Measurements from ENCODE around the gene FOS. TPM values are rescaled to one million over a fixed set of nuclear protein-coding genes. Genes with fewer than 3 reads are reported as not detected.
A peak's percentile ranks its signal among the peaks of the same experiment; 100 is the strongest.
"Not testable (repeated sequence)": the region's sequence is repeated elsewhere in the genome, so short reads cannot be mapped to it uniquely, and the experiment has no call there.

The FOS gene
- total RNA-seq, 1 donor from 2014 or later, result 884 TPM

DNA sequence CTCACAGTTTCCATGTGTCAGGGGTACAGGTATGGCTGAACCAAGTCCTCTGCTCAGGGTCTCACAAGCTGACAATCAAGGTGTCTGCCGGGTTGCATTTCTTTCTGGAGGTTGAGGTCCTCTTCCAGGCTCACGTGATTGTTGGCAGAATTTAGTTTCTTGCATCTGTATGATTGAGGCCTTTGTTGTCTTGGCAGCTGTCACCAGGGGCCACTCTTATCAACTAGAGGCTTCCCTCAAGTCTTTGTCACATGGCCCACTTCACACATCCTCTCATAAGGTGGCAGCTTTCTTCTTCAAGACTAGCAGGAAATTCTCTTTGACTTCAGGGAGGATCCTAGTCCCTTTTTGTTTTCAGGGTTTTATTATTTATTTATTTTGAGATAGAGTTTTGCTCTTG is 46.0 kb upstream of the FOS start:
- intact Hi-C loops (cut with DNase I), result no loop called here
- TF ChIP-seq POLR2AphosphoS5 (IDR thresholded peaks at IDR 0.05; ENCODE audit: insufficient read depth in 1 of 2, low read depth in 1 of 2) (no peak), POLR2A (IDR thresholded peaks at IDR 0.05) (no peak)
- TF ChIP-seq, protein P1, sequence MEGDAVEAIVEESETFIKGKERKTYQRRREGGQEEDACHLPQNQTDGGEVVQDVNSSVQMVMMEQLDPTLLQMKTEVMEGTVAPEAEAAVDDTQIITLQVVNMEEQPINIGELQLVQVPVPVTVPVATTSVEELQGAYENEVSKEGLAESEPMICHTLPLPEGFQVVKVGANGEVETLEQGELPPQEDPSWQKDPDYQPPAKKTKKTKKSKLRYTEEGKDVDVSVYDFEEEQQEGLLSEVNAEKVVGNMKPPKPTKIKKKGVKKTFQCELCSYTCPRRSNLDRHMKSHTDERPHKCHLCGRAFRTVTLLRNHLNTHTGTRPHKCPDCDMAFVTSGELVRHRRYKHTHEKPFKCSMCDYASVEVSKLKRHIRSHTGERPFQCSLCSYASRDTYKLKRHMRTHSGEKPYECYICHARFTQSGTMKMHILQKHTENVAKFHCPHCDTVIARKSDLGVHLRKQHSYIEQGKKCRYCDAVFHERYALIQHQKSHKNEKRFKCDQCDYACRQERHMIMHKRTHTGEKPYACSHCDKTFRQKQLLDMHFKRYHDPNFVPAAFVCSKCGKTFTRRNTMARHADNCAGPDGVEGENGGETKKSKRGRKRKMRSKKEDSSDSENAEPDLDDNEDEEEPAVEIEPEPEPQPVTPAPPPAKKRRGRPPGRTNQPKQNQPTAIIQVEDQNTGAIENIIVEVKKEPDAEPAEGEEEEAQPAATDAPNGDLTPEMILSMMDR (IDR thresholded peaks at IDR 0.05), result no peak
- H3K27me3 ChIP-seq, result no peaks in the 10 kb centered on the region
- no peaks in the 10 kb centered on the region for H3K9me3 ChIP-seq
- no peak for DNase-seq (ENCODE audit: extremely low spot score in 2 of 2)
- H3K36me3 ChIP-seq, result no peaks in the 10 kb centered on the region
- no peak overlapping the region for H3K27ac ChIP-seq
- no peak overlapping the region for H3K4me3 ChIP-seq
- peaks cover 38% of the 10 kb centered on the region for H3K4me1 ChIP-seq

DNA sequence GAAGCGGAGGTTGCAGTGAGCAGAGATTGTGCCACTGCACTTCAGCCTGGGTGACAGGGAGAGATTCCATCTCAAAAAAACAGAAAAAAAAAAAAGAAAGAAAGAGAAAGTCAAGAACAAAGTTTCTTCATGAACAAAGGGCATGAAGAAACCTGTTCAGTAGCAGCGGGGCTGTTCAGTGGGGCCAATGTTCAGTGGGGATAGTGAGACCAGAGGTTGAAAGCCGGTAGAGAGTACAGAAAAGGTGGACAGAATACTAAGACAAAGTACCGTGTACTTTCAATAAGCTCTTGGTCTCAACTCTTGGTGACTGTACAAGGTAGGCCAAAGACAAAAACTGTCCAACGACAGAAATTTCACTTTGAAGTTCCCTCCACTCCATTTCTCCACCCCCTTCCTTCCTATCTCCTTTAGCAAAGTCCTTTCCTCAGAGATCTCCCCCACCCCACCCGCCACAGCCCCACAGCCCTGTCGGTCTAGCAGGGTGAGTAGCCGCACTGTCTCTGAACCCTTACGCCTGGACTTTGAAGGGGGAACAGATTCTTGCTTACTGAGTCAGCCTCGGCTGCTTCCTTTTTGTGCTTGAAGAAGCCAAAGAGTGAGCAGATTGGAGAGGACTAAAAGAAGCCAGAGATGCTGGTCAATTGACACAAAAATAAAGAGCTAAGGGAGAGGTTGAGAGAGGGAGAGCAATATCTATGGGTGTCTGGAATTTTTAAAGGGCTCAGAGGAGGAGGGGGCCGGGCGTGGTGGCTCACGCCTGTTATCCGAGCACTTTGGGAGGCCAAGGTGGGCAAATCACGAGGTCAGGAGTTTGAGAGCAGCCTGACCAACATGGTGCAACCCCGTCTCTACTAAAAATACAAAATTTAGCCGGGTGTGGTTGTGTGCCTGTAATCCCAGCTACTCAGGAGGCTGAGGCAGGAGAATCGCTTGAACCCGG is 44.2 kb upstream of the FOS start:
- TF ChIP-seq POLR2AphosphoS5 (IDR thresholded peaks at IDR 0.05; ENCODE audit: insufficient read depth in 1 of 2, low read depth in 1 of 2) (no peak), POLR2A (IDR thresholded peaks at IDR 0.05) (no peak)
- TF ChIP-seq, protein P1 (IDR thresholded peaks at IDR 0.05), result no peak
- DNase-seq (ENCODE audit: extremely low spot score in 2 of 2), result no peak
- intact Hi-C loops (cut with DNase I), result no loop called here
- H3K36me3 ChIP-seq, result no peaks in the 10 kb centered on the region
- peaks cover 38% of the 10 kb centered on the region for H3K4me1 ChIP-seq
- no peak overlapping the region for H3K4me3 ChIP-seq
- H3K27me3 ChIP-seq, result no peaks in the 10 kb centered on the region
- H3K9me3 ChIP-seq, result no peaks in the 10 kb centered on the region
- no peak overlapping the region for H3K27ac ChIP-seq

DNA sequence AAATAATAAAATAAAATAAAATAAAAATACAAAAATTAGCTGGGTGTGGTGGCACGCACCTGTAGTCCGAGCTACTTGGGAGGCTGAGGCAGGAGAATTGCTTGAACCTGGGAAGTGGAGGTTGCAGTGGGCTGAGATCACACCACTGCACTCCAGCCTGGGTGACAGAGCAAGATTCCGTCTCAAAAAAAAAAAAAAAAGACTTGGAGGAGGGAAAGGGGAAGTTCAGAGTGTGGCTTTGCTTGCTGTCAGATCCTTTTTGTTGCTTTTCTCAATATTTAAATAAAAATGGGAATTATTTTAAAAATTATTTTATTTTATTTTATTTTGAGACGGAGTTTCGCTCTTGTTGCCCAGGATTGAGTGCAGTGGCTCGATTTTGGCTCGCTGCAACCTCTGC is 43.4 kb upstream of the FOS start:
- H3K27ac ChIP-seq, result not testable (repeated sequence)

DNA sequence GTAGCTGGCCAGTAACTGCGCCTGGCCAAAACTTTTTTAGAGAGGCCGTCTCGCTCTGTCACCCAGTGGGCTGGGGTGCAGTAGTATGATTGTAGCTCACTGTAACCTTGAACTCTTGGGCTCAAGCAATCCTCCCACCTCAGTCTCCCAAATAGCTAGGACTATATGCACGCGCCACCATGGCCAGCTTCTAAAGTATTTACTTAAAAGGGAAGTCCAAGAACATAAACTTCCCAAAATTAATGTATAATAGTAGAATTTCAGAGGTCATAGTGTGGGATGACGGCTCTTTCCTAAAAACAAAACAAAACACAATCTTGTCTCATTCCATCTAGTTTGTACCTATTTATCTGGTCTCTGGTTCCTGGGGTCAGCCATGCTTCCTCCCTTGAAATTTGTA is 42.2 kb upstream of the FOS start:
- no peaks in the 10 kb centered on the region for H3K27me3 ChIP-seq
- H3K4me3 ChIP-seq, result no peak overlapping the region
- H3K36me3 ChIP-seq, result no peaks in the 10 kb centered on the region
- no peak for DNase-seq (ENCODE audit: extremely low spot score in 2 of 2)
- H3K4me1 ChIP-seq, result peaks cover 20% of the 10 kb centered on the region
- TF ChIP-seq POLR2AphosphoS5 (IDR thresholded peaks at IDR 0.05; ENCODE audit: insufficient read depth in 1 of 2, low read depth in 1 of 2) (no peak), POLR2A (IDR thresholded peaks at IDR 0.05) (no peak)
- TF ChIP-seq, protein P1 (IDR thresholded peaks at IDR 0.05), result no peak
- no peaks in the 10 kb centered on the region for H3K9me3 ChIP-seq
- intact Hi-C loops (cut with DNase I), result no loop called here
- H3K27ac ChIP-seq, result peak overlapping the region; percentile 33

More for the DNA sequence above, 43.4 kb upstream of the FOS start:
- H3K27me3 ChIP-seq; H3K4me3 ChIP-seq; intact Hi-C loops (cut with DNase I); H3K36me3 ChIP-seq; H3K9me3 ChIP-seq; DNase-seq (ENCODE audit: extremely low spot score in 2 of 2): not testable (repeated sequence)
- peaks cover 31% of the 10 kb centered on the region for H3K4me1 ChIP-seq

DNA sequence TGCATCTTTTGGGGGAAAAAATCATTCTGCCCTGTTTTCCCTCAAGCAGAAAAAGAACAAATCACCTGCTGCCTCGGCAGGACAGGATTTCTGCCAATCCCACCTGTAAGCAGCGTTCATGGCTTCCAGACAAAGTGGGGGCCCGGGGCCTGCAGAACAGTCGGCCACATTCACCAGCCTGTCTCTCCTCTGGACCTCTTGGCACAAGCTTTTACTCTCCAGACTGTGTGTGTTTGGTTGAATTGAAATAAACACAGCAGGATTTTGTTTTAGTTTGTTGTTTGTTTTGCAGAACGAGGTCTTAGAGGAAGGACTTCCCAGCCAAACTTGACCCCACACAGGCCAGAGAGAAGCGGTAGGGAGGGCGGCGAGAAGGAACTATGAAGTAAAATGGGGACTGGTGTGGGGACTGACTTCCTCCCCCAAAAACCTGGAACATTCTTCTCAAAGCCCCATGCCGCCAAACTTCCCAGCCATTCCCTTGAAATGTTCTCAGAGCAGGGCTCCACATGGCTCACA is 41.7 kb upstream of the FOS start:
- intact Hi-C loops (cut with DNase I), result no loop called here
- Histone ChIP-seq H3K27ac (peak overlapping the region; percentile 33), H3K27me3 (no peaks in the 10 kb centered on the region), H3K36me3 (no peaks in the 10 kb centered on the region), H3K9me3 (no peaks in the 10 kb centered on the region), H3K4me1 (peaks cover 20% of the 10 kb centered on the region), H3K4me3 (no peak overlapping the region)
- DNase-seq (ENCODE audit: extremely low spot score in 2 of 2), result no peak
- TF ChIP-seq, protein P1 (IDR thresholded peaks at IDR 0.05), result no peak
- TF ChIP-seq POLR2AphosphoS5 (IDR thresholded peaks at IDR 0.05; ENCODE audit: insufficient read depth in 1 of 2, low read depth in 1 of 2) (no peak), POLR2A (IDR thresholded peaks at IDR 0.05) (no peak)
